Thyroid gland (tissue), 4 donors: ENCODE measurements around the gene AKAP6.

Source experiments
- CTCF ChIP-seq, 6 experiments: fragments of 200-600 bp in 3 of 6; fragments of 450-650 bp in 3 of 6; sonication (generic) in 3 of 6; IDR thresholded peaks; one replicate each; pipeline ENCODE4 v1.5.1; 2016 to 2019; ENCODE audit warnings: antibody characterized with exemption in 6 of 6, mild to moderate bottlenecking in 2 of 6, inconsistent platforms in 1 of 6, moderate library complexity in 1 of 6
- POLR2A ChIP-seq, 2 donors: fragments of 450-650 bp; IDR thresholded peaks; one replicate each; pipeline ENCODE4 v1.6.1; 2017; ENCODE audit warnings: antibody characterized with exemption in 2 of 2, mild to moderate bottlenecking in 2 of 2, moderate library complexity in 1 of 2

GRCh38 chr14:32576088-32576795, 247.1 kb downstream of the AKAP6 start:
- TF ChIP-seq CTCF (IDR thresholded peaks at IDR 0.05) = peak; percentile 77 to 95 (median 81)
- no peak for TF ChIP-seq POLR2A (IDR thresholded peaks at IDR 0.05)
